Osteocyte (in vitro differentiated cells): Measurements from ENCODE around the gene NT5DC2. TPM values are rescaled to one million over a fixed set of nuclear protein-coding genes. Genes with fewer than 3 reads are reported as not detected.

Experiments used
- DNase-seq: peaks from one replicate; pipeline ENCODE4 v3.0.0; 2021; ENCODE audit warnings: mixed read lengths; ENCODE audit not compliant: unreplicated experiment; ENCODE audit errors: extremely low spot score
- H3K27ac Mint-ChIP-seq: one replicate; pipeline ENCODE4 v1.8.0; 2021; ENCODE audit warnings: mild to moderate bottlenecking, mixed read lengths; ENCODE audit not compliant: unreplicated experiment
- H3K27me3 Mint-ChIP-seq: one replicate; pipeline ENCODE4 v1.8.0; 2021; ENCODE audit warnings: mixed read lengths; ENCODE audit not compliant: unreplicated experiment
- H3K36me3 Mint-ChIP-seq: one replicate; pipeline ENCODE4 v1.8.0; 2021; ENCODE audit warnings: mixed read lengths; ENCODE audit not compliant: unreplicated experiment
- H3K4me1 Mint-ChIP-seq: one replicate; pipeline ENCODE4 v1.8.0; 2021; ENCODE audit warnings: mixed read lengths; ENCODE audit not compliant: unreplicated experiment
- H3K4me3 Mint-ChIP-seq: one replicate; pipeline ENCODE4 v1.8.0; 2021; ENCODE audit warnings: mild to moderate bottlenecking, moderate library complexity, mixed read lengths; ENCODE audit not compliant: unreplicated experiment
- H3K9me3 Mint-ChIP-seq: one replicate; pipeline ENCODE4 v1.8.0; 2021; ENCODE audit warnings: mixed read lengths; ENCODE audit not compliant: unreplicated experiment
- CTCF ChIP-seq: fragments of 200-600 bp; sonication (generic); IDR thresholded peaks from 2 replicates; pipeline ENCODE4 v1.5.0; 2021; ENCODE audit warnings: antibody characterized with exemption, mild to moderate bottlenecking, moderate library complexity
- total RNA-seq: library from RNA; stranded (reverse); gene quantifications from 2 replicates; pipeline ENCODE4 v1.2.1, GENCODE V29; 2021

The NT5DC2 gene
- total RNA-seq, 1 donor from 2014 or later: 178 TPM

DNA sequence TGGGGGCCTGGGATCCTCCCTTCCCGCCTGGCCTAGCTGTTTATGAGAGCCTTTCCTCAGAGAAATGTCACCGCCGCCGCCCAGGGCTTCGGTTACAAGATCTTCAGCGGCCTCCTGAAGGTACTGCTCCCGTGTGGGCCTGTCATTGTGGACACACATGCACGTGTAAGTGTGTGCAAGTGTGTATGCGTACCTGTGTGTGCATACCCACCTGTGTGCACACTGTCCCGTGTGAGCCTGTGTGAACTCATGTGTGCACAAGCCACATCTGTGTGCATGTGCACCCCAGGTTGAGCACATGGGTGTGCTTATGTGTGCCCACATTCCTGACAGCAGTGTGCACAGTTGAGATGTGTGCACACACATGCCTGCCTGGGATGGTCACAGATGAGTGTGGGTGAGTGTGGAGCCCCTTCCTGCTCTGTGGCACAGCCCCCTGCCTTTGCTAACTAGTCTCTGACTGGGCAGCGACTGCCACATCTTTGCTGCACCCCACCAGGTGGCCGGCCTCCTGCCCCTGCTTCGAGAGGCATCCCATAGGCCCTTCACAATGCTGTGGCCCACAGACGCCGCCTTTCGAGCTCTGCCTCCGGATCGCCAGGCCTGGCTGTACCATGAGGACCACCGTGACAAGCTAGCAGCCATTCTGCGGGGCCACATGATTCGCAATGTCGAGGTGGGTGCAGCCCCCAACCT is 14.1 kb downstream of the NT5DC2 start:
- Mint-ChIP-seq H3K36me3 (peaks cover 9% of the 10 kb centered on the region), H3K4me1 (peaks cover 4% of the 10 kb centered on the region), H3K9me3 (no peaks in the 10 kb centered on the region), H3K4me3 (no peak overlapping the region), H3K27me3 (no peaks in the 10 kb centered on the region), H3K27ac (no peak overlapping the region)
- TF ChIP-seq CTCF: no peak
- DNase-seq: no peak

DNA sequence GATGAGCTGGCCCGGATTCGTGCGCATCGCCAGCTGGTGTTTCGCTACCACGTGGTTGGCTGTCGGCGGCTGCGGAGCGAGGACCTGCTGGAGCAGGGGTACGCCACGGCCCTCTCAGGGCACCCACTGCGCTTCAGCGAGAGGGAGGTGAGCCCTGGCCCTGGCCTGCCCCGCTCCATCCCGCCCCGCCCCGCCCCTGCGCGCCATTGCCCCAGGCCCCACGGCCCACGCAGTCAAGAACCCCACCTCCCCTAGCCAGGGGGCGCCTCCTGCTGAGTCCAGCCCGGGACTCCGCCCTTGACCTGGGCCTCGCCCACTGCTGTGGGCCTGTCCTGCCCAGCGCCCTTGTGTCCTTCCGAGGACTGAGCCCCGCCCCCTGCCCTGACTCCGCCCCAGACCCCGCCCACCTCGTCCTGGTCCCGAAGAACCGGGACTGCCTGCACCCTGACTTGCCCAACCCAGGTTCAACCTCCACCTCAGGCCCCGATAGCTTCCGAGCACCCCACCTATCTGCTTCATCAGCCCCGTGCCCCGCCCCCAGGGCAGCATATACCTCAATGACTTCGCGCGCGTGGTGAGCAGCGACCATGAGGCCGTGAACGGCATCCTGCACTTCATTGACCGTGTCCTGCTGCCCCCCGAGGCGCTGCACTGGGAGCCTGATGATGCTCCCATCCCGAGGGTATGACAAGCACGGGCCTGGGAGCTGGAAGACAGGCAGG is 14.8 kb downstream of the NT5DC2 start:
- Mint-ChIP-seq H3K27ac (no peak overlapping the region), H3K27me3 (no peaks in the 10 kb centered on the region), H3K4me3 (no peak overlapping the region), H3K4me1 (peaks cover 4% of the 10 kb centered on the region), H3K9me3 (no peaks in the 10 kb centered on the region), H3K36me3 (peaks cover 2% of the 10 kb centered on the region)
- no peak for DNase-seq
- no peak for TF ChIP-seq CTCF

DNA sequence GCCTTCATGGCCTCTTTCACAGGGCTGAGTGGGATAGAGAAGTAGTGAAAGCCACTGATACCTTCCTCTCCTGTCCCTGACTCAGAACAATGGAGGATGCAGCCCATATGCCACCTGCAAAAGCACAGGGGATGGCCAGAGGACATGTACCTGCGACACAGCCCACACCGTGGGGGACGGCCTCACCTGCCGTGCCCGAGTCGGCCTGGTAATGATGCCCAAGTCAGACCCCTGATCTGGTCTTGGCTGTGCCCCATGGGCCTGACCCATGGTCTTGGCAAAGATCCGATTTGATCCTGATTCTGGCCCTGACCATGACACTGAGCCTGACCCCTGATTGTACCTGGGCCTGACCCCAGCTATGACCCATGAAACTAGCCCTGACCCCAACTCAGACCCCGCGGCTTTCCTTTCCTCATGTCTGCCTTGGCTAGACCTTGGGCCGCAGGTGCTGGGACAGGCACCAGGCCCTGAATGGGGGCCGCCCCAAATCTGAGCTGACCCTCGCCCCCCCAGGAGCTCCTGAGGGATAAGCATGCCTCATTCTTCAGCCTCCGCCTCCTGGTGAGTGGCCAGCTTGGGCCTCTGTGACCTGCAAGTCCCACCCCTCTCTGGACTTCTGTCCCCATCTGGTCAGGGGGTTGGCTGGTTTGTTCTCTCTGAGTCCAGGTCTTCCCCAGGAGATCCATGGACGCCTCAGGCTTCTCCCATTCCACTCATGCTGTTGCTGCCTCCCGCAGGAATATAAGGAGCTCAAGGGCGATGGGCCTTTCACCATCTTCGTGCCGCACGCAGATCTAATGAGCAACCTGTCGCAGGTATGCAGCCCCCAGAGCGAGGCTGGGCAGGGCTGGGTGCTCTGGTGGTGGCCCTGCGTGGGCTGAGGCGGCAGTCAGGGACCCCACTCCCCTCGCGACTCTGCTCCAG is 15.6 kb downstream of the NT5DC2 start:
- no peak overlapping the region for H3K27ac Mint-ChIP-seq
- H3K4me1 Mint-ChIP-seq: peaks cover 4% of the 10 kb centered on the region
- no peak overlapping the region for H3K4me3 Mint-ChIP-seq
- DNase-seq: no peak
- H3K9me3 Mint-ChIP-seq: no peaks in the 10 kb centered on the region
- TF ChIP-seq CTCF: no peak
- H3K27me3 Mint-ChIP-seq: no peaks in the 10 kb centered on the region
- no peaks in the 10 kb centered on the region for H3K36me3 Mint-ChIP-seq

DNA sequence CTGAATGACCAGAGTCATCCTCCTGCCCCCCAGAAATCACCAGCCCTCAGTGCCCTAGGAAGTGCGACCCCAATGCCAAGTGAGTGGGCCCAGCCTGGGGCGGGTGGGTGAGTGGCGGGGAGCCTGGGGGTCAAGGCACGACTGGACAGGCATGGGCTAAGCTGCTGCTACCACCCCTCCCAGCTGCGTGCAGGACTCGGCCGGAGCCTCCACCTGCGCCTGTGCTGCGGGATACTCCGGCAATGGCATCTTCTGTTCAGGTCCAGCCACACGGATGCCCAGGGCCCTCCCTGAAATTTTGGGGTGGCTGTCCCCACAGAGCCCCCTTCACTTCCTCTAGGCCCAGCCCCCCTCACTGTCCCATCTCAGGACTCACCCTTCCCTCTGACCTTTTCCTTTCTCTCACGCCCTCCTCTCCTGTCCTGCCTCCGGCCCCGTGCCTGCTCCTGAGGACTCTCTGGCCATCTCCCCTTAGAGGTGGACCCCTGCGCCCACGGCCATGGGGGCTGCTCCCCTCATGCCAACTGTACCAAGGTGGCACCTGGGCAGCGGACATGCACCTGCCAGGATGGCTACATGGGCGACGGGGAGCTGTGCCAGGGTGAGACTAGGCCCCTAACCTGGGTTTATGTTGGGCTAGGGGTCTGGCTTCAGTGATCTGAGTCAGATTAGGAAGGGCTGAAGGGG is 17.0 kb downstream of the NT5DC2 start:
- no peaks in the 10 kb centered on the region for H3K27me3 Mint-ChIP-seq
- no peaks in the 10 kb centered on the region for H3K36me3 Mint-ChIP-seq
- no peak overlapping the region for H3K4me3 Mint-ChIP-seq
- H3K27ac Mint-ChIP-seq: no peak overlapping the region
- H3K4me1 Mint-ChIP-seq: peaks cover 4% of the 10 kb centered on the region
- no peak for DNase-seq
- no peak for TF ChIP-seq CTCF
- H3K9me3 Mint-ChIP-seq: no peaks in the 10 kb centered on the region
